ENCODE results near the gene AMBP.

GRCh38 chr9:114071197-114071795, 6.8 kb downstream of the AMBP start:
- no peak for TF ChIP-seq CEBPB (IDR thresholded peaks at IDR 0.05)
- TF ChIP-seq RCOR1 (IDR thresholded peaks at IDR 0.05; ENCODE audit: low read depth, low read length), result no peak
- TF ChIP-seq CTCF (IDR thresholded peaks at IDR 0.05), result no peak
- no peak for TF ChIP-seq FOSL2 (IDR thresholded peaks at IDR 0.05)
- TF ChIP-seq FOSL2 (CRISPR knock-in tag; IDR thresholded peaks at IDR 0.05), result no peak
- no peak for TF ChIP-seq POLR2A (IDR thresholded peaks at IDR 0.05; ENCODE audit: low read length)
- no peak for TF ChIP-seq EP300 (IDR thresholded peaks at IDR 0.05)
- no peak for TF ChIP-seq RFX5 (IDR thresholded peaks at IDR 0.05)
- no peak for TF ChIP-seq CBX2 (IDR thresholded peaks at IDR 0.05; ENCODE audit: borderline replicate concordance, low read depth)
- TF ChIP-seq USF2 (IDR thresholded peaks at IDR 0.05), result no peak
- no peak for TF ChIP-seq MAX (IDR thresholded peaks at IDR 0.05)
- no peak for TF ChIP-seq JUN (IDR thresholded peaks at IDR 0.05)
- TF ChIP-seq MAZ (IDR thresholded peaks at IDR 0.05; ENCODE audit: borderline replicate concordance, low read depth, low read length), result no peak

Measured in A549 (cell line).